Panc1 (cell line): ENCODE results near the gene RTP1. TPM values are rescaled to one million over a fixed set of nuclear protein-coding genes. Genes with fewer than 3 reads are reported as not detected.

Experiments used
- ATAC-seq: fragments of 200-7000 bp; cut with Tn5 transposase; 2 replicates; pipeline ENCODE4 v1.9.1; 2020; ENCODE audit warnings: mild to moderate bottlenecking, moderate library complexity
- BruUV-seq: library from RNA; stranded (reverse); fragments of 400-500 nt; replicated peaks from 2 replicates; lab custom pipeline; 2021; lab: Mats Ljungman, UMichigan
- CTCF ChIA-PET: fragments of 300-600 bp; sonication (Branson Sonifier 250); formaldehyde crosslinking; loops from one replicate; lab custom pipeline; 2022; ENCODE audit warnings: antibody characterized with exemption; lab: Charles Lee
- POLR2A ChIA-PET: fragments of 300-600 bp; sonication (Branson Sonifier 250); formaldehyde crosslinking; loops from one replicate; lab custom pipeline; 2022; ENCODE audit warnings: antibody characterized with exemption; lab: Charles Lee
- DNase-seq: peaks from one replicate; pipeline ENCODE4 v3.0.0-alpha.2; 2010; ENCODE audit warnings: low read depth, low spot score
- H3K27ac ChIP-seq: 2 replicates; pipeline ENCODE4 v1.5.1; 2011; ENCODE audit warnings: mild to moderate bottlenecking, low read length, inconsistent platforms
- H3K27me3 ChIP-seq: fragments of 200-500 bp; sonication (Bioruptor generic); 2 replicates; pipeline ENCODE4 v1.6.0; 2014; ENCODE audit warnings: low read length, inconsistent platforms; ENCODE audit not compliant: control insufficient read depth, insufficient read depth
- H3K36me3 ChIP-seq: fragments of 200-500 bp; sonication (Bioruptor generic); 2 replicates; pipeline ENCODE4 v1.5.1; 2014; ENCODE audit warnings: inconsistent platforms, mild to moderate bottlenecking, low read length, moderate library complexity; ENCODE audit not compliant: control insufficient read depth, insufficient read depth
- H3K4me1 ChIP-seq: 2 replicates; pipeline ENCODE4 v1.5.1; 2011; ENCODE audit warnings: inconsistent platforms, mild to moderate bottlenecking, low read length, moderate library complexity; ENCODE audit not compliant: control insufficient read depth, insufficient read depth
- H3K4me3 ChIP-seq, 2 experiments: 2 replicates each; pipeline ENCODE4 v1.5.1; 2011 to 2012; ENCODE audit warnings: low read depth in 2 of 2, low read length in 2 of 2, mild to moderate bottlenecking in 2 of 2, inconsistent platforms in 1 of 2, moderate library complexity in 1 of 2
- H3K9me3 ChIP-seq: fragments of 200-500 bp; sonication (Bioruptor generic); 2 replicates; pipeline ENCODE4 v1.5.1; 2014; ENCODE audit warnings: low read depth, mild to moderate bottlenecking, inconsistent platforms, low read length, moderate library complexity; ENCODE audit not compliant: control insufficient read depth, insufficient read depth
- CTCF ChIP-seq: fragments of 450-650 bp; IDR thresholded peaks from 2 replicates; pipeline ENCODE4 v1.5.1; 2017; ENCODE audit warnings: mild to moderate bottlenecking
- POLR2AphosphoS5 ChIP-seq: IDR thresholded peaks from 2 replicates; pipeline ENCODE4 v1.6.1; 2012; ENCODE audit warnings: mild to moderate bottlenecking, low read depth, low read length, moderate library complexity
- REST ChIP-seq, 2 experiments: IDR thresholded peaks; 2 replicates each; pipeline ENCODE4 v1.6.1; 2011 to 2012; ENCODE audit warnings: low read depth in 2 of 2, control low read depth in 1 of 2, low read length in 1 of 2, mild to moderate bottlenecking in 1 of 2, moderate library complexity in 1 of 2; ENCODE audit not compliant: insufficient read depth in 1 of 2
- SIN3A ChIP-seq: IDR thresholded peaks from 2 replicates; pipeline ENCODE4 v1.6.1; 2012; ENCODE audit warnings: low read depth, mild to moderate bottlenecking, low read length, moderate library complexity, borderline replicate concordance; ENCODE audit not compliant: insufficient read depth
- TCF7L2 ChIP-seq: IDR thresholded peaks from 2 replicates; pipeline ENCODE4 v1.6.1; 2011; ENCODE audit warnings: mild to moderate bottlenecking, low read depth, low read length, inconsistent platforms
- in situ Hi-C: cut with HindIII; loops from 2 replicates; pipeline ENCODE4 v1.10.0; 2016; ENCODE audit warnings: low sequenced_read_pairs, low pct_unique_long_range_greater_than_20kb
- intact Hi-C: fragments of 100-400 bp; cut with micrococcal nuclease; formaldehyde crosslinking; loops from one replicate; pipeline ENCODE4 v1.10.0; 2022; ENCODE audit not compliant: unreplicated experiment
- total RNA-seq: library from RNA; stranded (reverse); gene quantifications from one replicate; pipeline ENCODE4 v1.2.1, GENCODE V29; 2021; ENCODE audit not compliant: unreplicated experiment

Gene RTP1
- total RNA-seq, 1 experiment from 2014 or later = not detected

GRCh38 chr3:187212705-187213104, 15.4 kb downstream of the RTP1 start:
- no peaks in the 10 kb centered on the region for H3K36me3 ChIP-seq
- no peak for ATAC-seq
- H3K9me3 ChIP-seq = no peaks in the 10 kb centered on the region
- DNase-seq = no peak
- TF ChIP-seq CTCF (no peak), POLR2AphosphoS5 (no peak), TCF7L2 (no peak), REST (IDR thresholded peaks at IDR 0.05; ENCODE audit: insufficient read depth in 1 of 2, low read depth in 2 of 2, low read length in 1 of 2) (no peak), SIN3A (no peak)
- ChIA-PET CTCF (no interaction called here), POLR2A (no interaction called here)
- H3K4me3 ChIP-seq = no peak overlapping the region
- no TSS peak for BruUV-seq
- no peak overlapping the region for H3K27ac ChIP-seq
- intact Hi-C loops (no loop called here), in situ Hi-C loops (no loop called here)
- peaks cover 24% of the 10 kb centered on the region for H3K27me3 ChIP-seq
- no peaks in the 10 kb centered on the region for H3K4me1 ChIP-seq

GRCh38 chr3:187213616-187214015, 16.3 kb downstream of the RTP1 start:
- ChIA-PET POLR2A (no interaction called here), CTCF (no interaction called here)
- no peaks in the 10 kb centered on the region for H3K9me3 ChIP-seq
- no TSS peak for BruUV-seq
- intact Hi-C loops = no loop called here
- in situ Hi-C loops = no loop called here
- H3K27ac ChIP-seq = no peak overlapping the region
- H3K4me3 ChIP-seq = no peak overlapping the region
- no peaks in the 10 kb centered on the region for H3K4me1 ChIP-seq
- no peaks in the 10 kb centered on the region for H3K36me3 ChIP-seq
- no peak for ATAC-seq
- H3K27me3 ChIP-seq = peaks cover 24% of the 10 kb centered on the region
- DNase-seq = no peak
- TF ChIP-seq TCF7L2 = no peak
- TF ChIP-seq POLR2AphosphoS5 = no peak
- no peak for TF ChIP-seq REST (IDR thresholded peaks at IDR 0.05; ENCODE audit: insufficient read depth in 1 of 2, low read depth in 2 of 2, low read length in 1 of 2)
- no peak for TF ChIP-seq CTCF
- no peak for TF ChIP-seq SIN3A
